ENCODE measurements around the gene ZDHHC16. TPM values are rescaled to one million over a fixed set of nuclear protein-coding genes. Genes with fewer than 3 reads are reported as not detected.

Gene ZDHHC16
- total and polyA plus RNA-seq, 10 of the 15 experiments (the other 5 are each of a cell fraction or from before 2014, with no cell fraction given), result 16.8 to 63.1 (median 29.8) TPM

DNA sequence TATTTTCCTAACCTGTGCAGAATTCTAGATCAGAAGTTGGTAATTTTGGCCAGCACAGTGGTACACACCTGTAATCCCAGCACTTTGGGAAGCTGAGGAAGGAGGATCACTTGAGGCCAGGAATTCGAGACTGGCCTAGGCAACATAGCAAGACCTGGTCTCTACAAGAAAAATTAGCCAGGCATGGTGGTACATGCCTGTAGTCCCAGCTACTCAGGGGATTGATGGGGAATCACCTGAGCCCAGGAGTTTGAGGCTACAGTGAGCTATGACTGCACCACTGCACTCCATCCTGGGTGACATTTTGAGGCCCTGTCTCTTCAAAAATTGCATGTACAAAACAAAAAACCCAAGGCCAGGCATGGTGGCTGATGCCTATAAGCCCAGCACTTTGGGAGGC lies 11.4 kb upstream of the ZDHHC16 start:
- ATAC-seq (peak; percentile 29), DNase-seq (ENCODE audit: low read depth, low spot score) (no peak)

DNA sequence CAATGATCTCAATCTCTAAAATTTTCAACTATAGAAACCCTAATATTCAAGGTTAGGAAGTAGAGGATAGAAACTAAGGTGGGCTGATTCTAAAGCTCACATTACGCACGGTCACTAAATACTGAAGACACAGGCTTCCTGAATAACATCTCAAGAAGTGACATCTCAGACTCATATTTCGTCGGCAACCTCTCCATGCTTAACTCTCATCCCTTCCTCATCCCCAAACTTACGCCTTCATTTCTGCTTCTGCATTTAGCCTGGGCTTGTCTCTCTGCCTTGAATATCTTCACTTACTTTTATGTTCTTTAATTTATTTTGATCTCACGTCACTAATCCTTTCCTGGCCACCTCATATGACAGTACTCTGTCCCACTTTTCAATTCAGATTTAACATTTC lies 10.8 kb upstream of the ZDHHC16 start:
- DNase-seq (ENCODE audit: low read depth, low spot score), result no peak
- H3K27ac ChIP-seq (ENCODE audit: control insufficient read depth, insufficient read depth), result no peak overlapping the region
- peaks cover 8% of the 10 kb centered on the region; the same call in 1 of the 2 replicates for H4K20me1 ChIP-seq (ENCODE audit: control insufficient read depth, insufficient read depth)
- H3K79me2 ChIP-seq (ENCODE audit: control insufficient read depth, insufficient read depth, low read length), result peaks cover 10% of the 10 kb centered on the region
- SMC1A ChIA-PET (ENCODE audit: uncharacterized antibody, unreplicated experiment), result no interaction called here
- peaks cover 9 to 33% of the 10 kb centered on the region in 2 experiments for H3K36me3 ChIP-seq (ENCODE audit: control insufficient read depth in 2 of 2, insufficient read depth in 2 of 2, low read length in 1 of 2)
- WGBS (ENCODE audit: insufficient coverage, insufficient replicate concordance, low lambda C conversion rate, missing lambda C conversion rate), result 95% methylated on average over 6 of the region's 6 CpGs
- no peak for FAIRE-seq
- H3K4me2 ChIP-seq (ENCODE audit: control insufficient read depth, insufficient read depth), result no peak overlapping the region
- TF ChIP-seq NFYB (IDR thresholded peaks at IDR 0.05; ENCODE audit: insufficient read depth, low read depth, low read length), result no peak
- 0 out of 2 replicates have a peak, but pooled peaks have one; percentile 63 for TF ChIP-seq POLR2AphosphoS2 (IDR thresholded peaks at IDR 0.05; ENCODE audit: low read depth, low read length)
- CTCF ChIA-PET, result interaction anchor here (1.2 to 1.4 kb wide), 2 partner anchors 12 to 20 kb away, joined by 3 read pairs; no protein-coding TSS in a partner anchor
- H3K4me1 ChIP-seq (ENCODE audit: control insufficient read depth, insufficient read depth, low read length), result no peaks in the 10 kb centered on the region
- POLR2A ChIA-PET, result interaction anchor here (0.7 kb wide), 1 partner anchor 11 kb away, joined by 3 read pairs; no protein-coding TSS in a partner anchor
- no peaks in the 10 kb centered on the region for H3K27me3 ChIP-seq (replicated peaks in 1 of 2; ENCODE audit: control insufficient read depth in 2 of 2, insufficient read depth in 2 of 2, low read length in 1 of 2)
- in situ Hi-C loops (cut with MboI), result no loop called here
- ATAC-seq, result no peak
- intact Hi-C loops (cut with micrococcal nuclease; ENCODE audit: unreplicated experiment), result no loop called here
- no peak overlapping the region for H2AFZ ChIP-seq (ENCODE audit: control insufficient read depth, low read depth, low read length)
- RAD21 ChIA-PET (ENCODE audit: unreplicated experiment), result no interaction called here
- no TSS peak for BruUV-seq (replicated peaks)
- H3K9me3 ChIP-seq (replicated peaks; ENCODE audit: control insufficient read depth, insufficient read depth, low read length), result no peaks in the 10 kb centered on the region
- no peak overlapping the region for H3K4me3 ChIP-seq
- H3K9ac ChIP-seq (ENCODE audit: control insufficient read depth, insufficient read depth, low read length), result no peak overlapping the region

More for the DNA sequence above, 11.4 kb upstream of the ZDHHC16 start:
- no peak overlapping the region for H3K27ac ChIP-seq (ENCODE audit: control insufficient read depth, insufficient read depth)
- no peak overlapping the region for H3K4me2 ChIP-seq (ENCODE audit: control insufficient read depth, insufficient read depth)
- BruUV-seq (replicated peaks), result no TSS peak
- no peak for TF ChIP-seq NR2F1 (conservative IDR thresholded peaks at IDR 0.05)
- no peak for TF ChIP-seq EGR1 (IDR thresholded peaks at IDR 0.05; ENCODE audit: borderline replicate concordance in 1 of 2, low read depth in 2 of 2, low read length in 2 of 2)
- no peak for TF ChIP-seq SMARCA5 (IDR thresholded peaks at IDR 0.05)
- no peak for TF ChIP-seq CBFB (IDR thresholded peaks at IDR 0.05; ENCODE audit: low read depth)
- TF ChIP-seq NFYB (IDR thresholded peaks at IDR 0.05; ENCODE audit: insufficient read depth, low read depth, low read length), result no peak
- TF ChIP-seq TCF7 (IDR thresholded peaks at IDR 0.05; ENCODE audit: borderline replicate concordance), result no peak
- TF ChIP-seq MXI1 (IDR thresholded peaks at IDR 0.05; ENCODE audit: low read depth, low read length), result no peak
- CTCF ChIA-PET, result interaction anchor here (0.9 to 1.7 kb wide), 4 partner anchors 10 to 20 kb away, joined by 3 to 4 read pairs (median 3); no protein-coding TSS in a partner anchor
- SMC1A ChIA-PET (ENCODE audit: uncharacterized antibody, unreplicated experiment), result interaction anchor here (1.0 to 1.1 kb wide), 3 partner anchors 11 to 26 kb away, joined by 3 to 5 read pairs (median 3); no protein-coding TSS in a partner anchor
- no peaks in the 10 kb centered on the region for H3K4me1 ChIP-seq (ENCODE audit: control insufficient read depth, insufficient read depth, low read length)
- no peak for FAIRE-seq
- no peak overlapping the region for H2AFZ ChIP-seq (ENCODE audit: control insufficient read depth, low read depth, low read length)
- 53% methylated on average over 1 of the region's 1 CpG for WGBS (ENCODE audit: insufficient coverage, insufficient replicate concordance, low lambda C conversion rate, missing lambda C conversion rate)
- POLR2A ChIA-PET, result interaction anchor here (0.7 kb wide), 1 partner anchor 11 kb away, joined by 3 read pairs; no protein-coding TSS in a partner anchor
- peaks cover 16% of the 10 kb centered on the region for H3K79me2 ChIP-seq (ENCODE audit: control insufficient read depth, insufficient read depth, low read length)
- H3K4me3 ChIP-seq, result no peak overlapping the region
- no peaks in the 10 kb centered on the region for H3K9me3 ChIP-seq (replicated peaks; ENCODE audit: control insufficient read depth, insufficient read depth, low read length)
- H3K9ac ChIP-seq (ENCODE audit: control insufficient read depth, insufficient read depth, low read length), result no peak overlapping the region
- in situ Hi-C loops (cut with MboI), result no loop called here
- H3K36me3 ChIP-seq (ENCODE audit: control insufficient read depth in 2 of 2, insufficient read depth in 2 of 2, low read length in 1 of 2), result peaks cover 9 to 33% of the 10 kb centered on the region in 2 experiments
- intact Hi-C loops (cut with micrococcal nuclease; ENCODE audit: unreplicated experiment), result no loop called here
- H3K27me3 ChIP-seq (replicated peaks in 1 of 2; ENCODE audit: control insufficient read depth in 2 of 2, insufficient read depth in 2 of 2, low read length in 1 of 2), result no peaks in the 10 kb centered on the region
- RAD21 ChIA-PET (ENCODE audit: unreplicated experiment), result interaction anchor here (0.8 kb wide), 1 partner anchor 23 kb away, joined by 3 read pairs; no protein-coding TSS in a partner anchor
- peaks cover 8% of the 10 kb centered on the region; the same call in 1 of the 2 replicates for H4K20me1 ChIP-seq (ENCODE audit: control insufficient read depth, insufficient read depth)

All from GM12878 (cell line).